ENCODE measurements around the gene FOS.
"Not testable (repeated sequence)": the region's sequence is repeated elsewhere in the genome, so short reads cannot be mapped to it uniquely, and the experiment has no call there.

GRCh38 chr14:75309561-75309960 lies 30.9 kb downstream of the FOS start:
- TF ChIP-seq ZNF124, TERF1, PRDM15 (CRISPR knock-in tag; IDR thresholded peaks at IDR 0.05): not testable (repeated sequence)
